GM21526 (cell line): ENCODE data around the gene PHF19.

Source experiments
- ATAC-seq: cut with Tn5 transposase; IDR thresholded peaks from one replicate; pipeline ENCODE4 v1.9.1; 2021; ENCODE audit warnings: moderate library complexity; ENCODE audit not compliant: unreplicated experiment, low FRiP score

Gene PHF19

DNA sequence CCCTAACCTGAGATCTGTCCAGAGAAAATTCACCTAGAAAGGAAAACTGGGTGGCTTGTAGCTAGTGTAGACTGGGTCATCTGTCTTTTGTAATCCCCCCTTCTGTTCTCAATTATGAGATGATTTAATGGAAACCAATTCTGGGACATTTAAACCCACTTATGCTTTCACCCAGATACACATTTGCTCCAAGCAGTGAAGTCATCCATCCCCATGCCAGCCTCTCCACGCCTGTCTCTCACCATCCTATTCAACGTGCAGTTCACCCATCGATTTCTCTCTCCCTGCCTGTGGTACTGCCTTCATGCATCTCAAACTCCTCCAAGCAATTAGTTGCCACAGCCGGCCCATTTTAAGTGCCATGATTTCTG, 1.8 kb downstream of the PHF19 start:
- no peak for ATAC-seq

GRCh38 chr9:120874226-120875194, 2.5 kb downstream of the PHF19 start:
- no peak for ATAC-seq

DNA sequence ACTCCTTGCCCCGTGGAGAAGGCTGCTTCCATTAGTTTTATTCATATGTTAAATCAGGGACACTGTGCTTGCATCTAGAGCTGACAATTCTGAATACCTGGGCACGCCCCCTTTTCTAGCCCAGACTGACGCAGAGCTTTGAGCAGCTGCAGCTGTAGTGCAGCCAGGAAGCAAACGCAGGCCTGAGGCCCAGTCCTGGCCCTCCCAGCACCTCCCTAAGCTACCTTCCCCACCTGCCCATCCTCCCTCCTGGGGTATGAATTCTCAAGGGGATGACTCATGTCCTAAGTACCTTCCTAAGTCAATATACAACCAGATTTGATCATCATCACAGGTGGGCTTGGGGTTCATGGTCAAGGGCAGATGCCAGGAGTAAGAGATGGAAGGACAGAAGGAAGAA, 3.5 kb downstream of the PHF19 start:
- no peak for ATAC-seq

DNA sequence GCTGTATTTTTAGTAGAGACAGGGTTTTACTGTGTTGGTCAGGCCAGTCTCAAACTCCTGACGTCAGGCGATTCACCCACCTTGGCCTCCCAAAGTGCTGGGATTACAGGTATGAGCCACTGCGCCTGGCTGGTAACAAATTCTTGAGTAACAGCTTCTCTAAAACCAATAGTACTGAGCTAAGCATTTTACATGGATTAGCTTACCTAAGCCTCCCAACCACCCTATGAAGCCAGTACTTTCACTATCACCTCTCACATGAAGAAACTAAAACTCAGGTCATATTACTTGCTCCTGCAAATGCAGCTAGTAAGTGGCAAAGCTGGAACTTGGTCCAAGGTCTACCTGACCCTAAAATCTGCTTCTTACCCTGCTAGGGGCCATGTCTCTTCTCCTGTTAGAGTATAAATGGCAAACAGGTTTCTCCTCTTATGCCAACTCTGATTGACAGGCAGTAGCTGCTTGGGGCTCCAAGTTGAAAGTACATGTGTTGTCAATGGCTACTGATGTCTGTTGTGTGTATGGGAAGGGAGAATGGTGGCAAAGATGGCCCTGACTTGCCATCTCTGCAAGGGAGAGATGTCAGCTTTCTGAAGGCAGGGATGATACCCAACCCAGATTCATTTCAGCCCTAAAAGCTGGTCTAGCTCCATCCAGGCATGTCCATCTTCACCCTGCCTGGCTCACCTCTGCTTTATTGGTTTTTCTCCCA, 4.0 kb downstream of the PHF19 start:
- no peak for ATAC-seq

DNA sequence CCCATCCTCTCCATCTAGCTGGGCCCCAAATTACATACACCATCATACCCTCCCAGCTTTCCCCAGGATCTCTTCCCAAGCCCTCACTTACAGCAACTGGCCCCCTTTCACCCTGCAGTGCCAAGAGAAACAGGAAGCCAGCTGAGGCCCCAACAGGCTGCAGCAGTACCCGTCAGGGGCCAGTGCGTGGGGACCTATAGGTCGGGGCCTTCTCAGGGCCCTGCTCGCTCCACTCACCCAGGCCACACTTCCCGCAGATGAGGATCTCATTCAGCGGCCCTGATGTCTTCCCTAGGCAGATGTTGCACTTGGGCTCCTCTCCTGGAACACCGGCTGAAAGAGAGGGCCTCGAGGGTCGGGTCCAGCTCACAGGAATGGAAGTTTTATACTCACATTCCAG, 6.8 kb downstream of the PHF19 start:
- ATAC-seq = no peak

GRCh38 chr9:120869726-120870125, 7.3 kb downstream of the PHF19 start:
- no peak for ATAC-seq

- no peak for ATAC-seq
Measured at GRCh38 chr9:120869360-120869687, 7.7 kb downstream of the PHF19 start.

GRCh38 chr9:120868676-120869359, 8.2 kb downstream of the PHF19 start:
- peak; percentile 79 for ATAC-seq

DNA sequence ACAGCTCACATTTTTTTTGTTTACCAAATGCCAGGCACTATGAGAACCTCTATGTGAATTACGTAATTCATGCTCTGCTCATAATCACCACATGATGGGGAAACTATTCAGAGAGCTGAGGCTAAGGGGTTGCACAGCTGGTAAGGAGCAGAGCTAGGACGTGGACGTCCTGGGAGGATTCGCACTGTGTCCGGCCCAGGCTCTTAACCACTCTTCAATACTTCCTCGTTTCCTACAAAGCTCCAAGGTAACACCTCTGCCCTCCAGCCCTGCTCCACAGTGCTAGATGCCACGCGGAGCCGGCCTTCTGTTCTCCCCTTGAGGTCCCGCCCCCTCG, 8.7 kb downstream of the PHF19 start:
- no peak for ATAC-seq

DNA sequence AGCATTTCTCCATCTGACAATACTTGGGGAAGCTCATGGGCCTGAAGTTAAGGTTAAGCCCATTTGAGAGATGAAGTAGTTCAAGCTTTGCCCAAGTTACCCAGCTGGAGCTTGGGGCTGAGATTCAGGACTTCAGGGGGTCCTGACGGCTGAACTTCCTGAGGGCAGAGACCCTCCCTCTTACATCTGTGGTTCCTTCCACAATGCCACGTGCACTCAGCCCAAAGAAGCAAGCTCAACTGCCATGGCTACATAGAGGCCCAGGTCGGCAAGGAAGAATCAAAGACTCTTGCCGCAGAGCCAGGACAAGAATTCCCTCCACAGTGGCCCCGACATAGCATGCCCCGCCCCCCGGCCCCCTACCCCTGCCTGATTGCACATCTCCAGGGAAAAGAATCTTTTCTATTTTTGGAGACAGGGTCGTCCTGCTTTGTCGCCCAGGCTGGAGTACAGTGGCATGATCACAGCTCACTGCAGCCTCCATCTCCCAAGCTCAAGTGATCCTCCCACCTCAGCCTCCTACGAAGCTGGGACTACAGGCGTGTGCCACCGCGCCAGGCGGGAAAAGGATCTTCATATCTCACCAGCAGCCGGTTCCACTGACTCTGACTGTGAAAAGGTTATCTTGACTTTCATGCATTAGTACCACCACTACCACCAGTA, 9.2 kb downstream of the PHF19 start:
- ATAC-seq = no peak

- ATAC-seq = no peak
Measured at GRCh38 chr9:120866651-120867050, 10.3 kb downstream of the PHF19 start.

DNA sequence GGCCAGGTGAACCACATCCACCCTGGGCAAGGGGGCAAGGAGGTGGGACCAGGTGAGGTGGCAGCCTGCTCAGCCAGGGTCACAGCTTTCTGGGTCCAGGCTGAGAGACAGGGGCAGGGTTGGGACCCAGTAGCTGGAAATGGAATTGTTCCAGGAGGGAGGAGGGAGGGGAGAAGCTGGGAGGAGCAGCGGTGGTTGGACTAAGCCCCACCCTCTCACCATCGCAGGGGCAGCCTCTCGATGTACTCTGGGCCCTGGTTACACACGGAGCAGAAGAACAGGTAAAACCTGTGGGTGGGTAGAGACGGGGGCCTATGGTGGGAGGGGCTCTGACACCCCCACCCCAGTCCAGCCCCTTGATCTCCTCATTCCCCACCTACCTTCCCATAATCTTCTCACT, 11.2 kb downstream of the PHF19 start:
- ATAC-seq = no peak

GRCh38 chr9:120865176-120865575, 11.8 kb downstream of the PHF19 start:
- ATAC-seq = no peak

GRCh38 chr9:120864719-120865118, 12.3 kb downstream of the PHF19 start:
- no peak for ATAC-seq

DNA sequence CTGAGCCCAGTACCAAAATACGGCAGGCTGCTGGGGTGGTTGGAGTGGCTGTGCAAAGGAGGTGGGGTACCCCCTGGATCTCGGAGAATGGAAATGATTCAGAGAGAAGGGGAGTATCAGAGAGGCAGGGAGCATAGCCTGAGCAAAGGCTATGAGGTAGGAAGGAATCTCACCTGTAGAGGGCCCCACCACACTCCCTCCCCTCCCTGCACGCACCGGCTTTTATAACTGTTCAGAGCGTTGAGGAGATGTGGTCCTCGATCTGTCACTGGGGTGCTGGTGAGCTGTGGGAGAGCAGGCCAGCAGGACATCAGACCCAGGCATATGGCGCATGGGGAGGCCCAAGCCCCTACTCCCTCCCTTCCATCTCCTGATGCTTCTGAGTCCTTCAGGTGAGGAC, 13.2 kb downstream of the PHF19 start:
- ATAC-seq = no peak

GRCh38 chr9:120862452-120862851, 14.5 kb downstream of the PHF19 start:
- ATAC-seq = no peak

- no peak for ATAC-seq
Measured at GRCh38 chr9:120861935-120862334, 15.1 kb downstream of the PHF19 start.

GRCh38 chr9:120860083-120860482, 16.9 kb downstream of the PHF19 start:
- no peak for ATAC-seq

GRCh38 chr9:120859361-120859760, 17.6 kb downstream of the PHF19 start:
- no peak for ATAC-seq

- ATAC-seq = no peak
Measured at GRCh38 chr9:120857902-120858301, 19.1 kb downstream of the PHF19 start.

- no peak for ATAC-seq
Measured at GRCh38 chr9:120857481-120857880, 19.5 kb downstream of the PHF19 start.
